ENCODE measurements around the gene SNN. TPM values are rescaled to one million over a fixed set of nuclear protein-coding genes. Genes with fewer than 3 reads are reported as not detected.

Gene SNN
- total RNA-seq, 4 donors from 2014 or later, result 22.5 to 94.5 (median 78.1) TPM

DNA sequence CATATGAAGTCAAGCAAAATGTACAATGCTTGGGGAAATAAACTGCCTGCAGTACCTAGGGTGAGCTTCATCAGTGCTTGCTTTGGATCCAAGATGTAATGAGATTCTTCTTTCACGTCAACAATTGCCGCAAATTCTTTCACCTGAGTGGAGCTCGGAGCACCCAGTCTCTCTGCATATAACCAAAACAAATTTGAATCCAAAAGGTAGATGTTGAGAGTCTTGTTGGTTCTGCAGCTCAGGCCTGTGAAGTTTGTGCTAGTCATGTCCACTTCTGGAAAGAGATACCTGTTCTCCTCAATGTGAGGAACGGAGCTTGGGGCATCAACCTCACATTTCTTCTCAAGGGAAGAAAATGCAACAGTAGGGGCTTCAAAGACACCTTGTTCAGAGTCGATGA lies 23.0 kb downstream of the SNN start:
- intact Hi-C loops (cut with DNase I; ENCODE audit: low total_unique reads) (no loop called here), in situ Hi-C loops (cut with MboI; ENCODE audit: low sequenced_read_pairs in 4 of 4) (no loop called here)
- DNase-seq (no peak), ATAC-seq (no peak)
- H3K36me3 ChIP-seq, result peaks cover 0 to 58% of the 10 kb centered on the region in 2 donors
- H3K27me3 ChIP-seq, result no peaks in the 10 kb centered on the region
- no peaks in the 10 kb centered on the region for H3K9me3 ChIP-seq
- peaks cover 40 to 42% of the 10 kb centered on the region in 2 donors for H3K4me1 ChIP-seq
- no peak overlapping the region for H3K4me3 ChIP-seq
- peak overlapping the region in 2 of 4 donors; percentile 96 to 98 for H3K27ac ChIP-seq
- TF ChIP-seq POLR2A (IDR thresholded peaks at IDR 0.05), result no peak
- TF ChIP-seq, protein P1, sequence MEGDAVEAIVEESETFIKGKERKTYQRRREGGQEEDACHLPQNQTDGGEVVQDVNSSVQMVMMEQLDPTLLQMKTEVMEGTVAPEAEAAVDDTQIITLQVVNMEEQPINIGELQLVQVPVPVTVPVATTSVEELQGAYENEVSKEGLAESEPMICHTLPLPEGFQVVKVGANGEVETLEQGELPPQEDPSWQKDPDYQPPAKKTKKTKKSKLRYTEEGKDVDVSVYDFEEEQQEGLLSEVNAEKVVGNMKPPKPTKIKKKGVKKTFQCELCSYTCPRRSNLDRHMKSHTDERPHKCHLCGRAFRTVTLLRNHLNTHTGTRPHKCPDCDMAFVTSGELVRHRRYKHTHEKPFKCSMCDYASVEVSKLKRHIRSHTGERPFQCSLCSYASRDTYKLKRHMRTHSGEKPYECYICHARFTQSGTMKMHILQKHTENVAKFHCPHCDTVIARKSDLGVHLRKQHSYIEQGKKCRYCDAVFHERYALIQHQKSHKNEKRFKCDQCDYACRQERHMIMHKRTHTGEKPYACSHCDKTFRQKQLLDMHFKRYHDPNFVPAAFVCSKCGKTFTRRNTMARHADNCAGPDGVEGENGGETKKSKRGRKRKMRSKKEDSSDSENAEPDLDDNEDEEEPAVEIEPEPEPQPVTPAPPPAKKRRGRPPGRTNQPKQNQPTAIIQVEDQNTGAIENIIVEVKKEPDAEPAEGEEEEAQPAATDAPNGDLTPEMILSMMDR (IDR thresholded peaks at IDR 0.05 in 4 of 5, conservative IDR thresholded peaks at IDR 0.05 in 1 of 5), result no peak

DNA sequence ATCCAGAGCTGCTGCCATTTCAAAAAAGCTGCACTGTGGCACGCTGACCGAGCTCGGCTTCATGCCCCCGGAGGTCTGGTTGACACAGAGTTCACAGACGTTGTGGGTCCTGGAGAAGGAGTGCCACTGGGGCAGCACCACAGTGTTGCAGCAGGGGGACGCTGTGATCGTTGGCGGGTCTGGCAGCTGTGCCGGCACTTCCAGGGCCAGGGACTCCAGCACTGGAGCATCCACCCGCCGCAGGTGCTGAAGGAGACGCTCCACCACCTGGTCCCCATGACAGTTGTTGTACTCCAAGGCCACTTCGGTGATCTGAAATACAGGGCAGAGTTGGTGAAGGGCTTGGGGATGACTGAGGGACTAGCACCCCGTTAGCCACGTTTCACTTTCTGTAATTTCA lies 23.5 kb downstream of the SNN start:
- Histone ChIP-seq H3K27ac (peak overlapping the region in 3 of 4 donors; percentile 20 to 98 (median 39)), H3K4me1 (peaks cover 35 to 37% of the 10 kb centered on the region in 2 donors), H3K4me3 (no peak overlapping the region), H3K27me3 (no peaks in the 10 kb centered on the region), H3K9me3 (no peaks in the 10 kb centered on the region), H3K36me3 (peaks cover 0 to 61% of the 10 kb centered on the region in 2 donors)
- in situ Hi-C loops (cut with MboI; ENCODE audit: low sequenced_read_pairs in 4 of 4), result no loop called here
- no peak for ATAC-seq
- TF ChIP-seq, protein P1 (IDR thresholded peaks at IDR 0.05 in 4 of 5, conservative IDR thresholded peaks at IDR 0.05 in 1 of 5), result no peak
- no peak for TF ChIP-seq POLR2A (IDR thresholded peaks at IDR 0.05)
- intact Hi-C loops (cut with DNase I; ENCODE audit: low total_unique reads), result no loop called here
- no peak for DNase-seq

DNA sequence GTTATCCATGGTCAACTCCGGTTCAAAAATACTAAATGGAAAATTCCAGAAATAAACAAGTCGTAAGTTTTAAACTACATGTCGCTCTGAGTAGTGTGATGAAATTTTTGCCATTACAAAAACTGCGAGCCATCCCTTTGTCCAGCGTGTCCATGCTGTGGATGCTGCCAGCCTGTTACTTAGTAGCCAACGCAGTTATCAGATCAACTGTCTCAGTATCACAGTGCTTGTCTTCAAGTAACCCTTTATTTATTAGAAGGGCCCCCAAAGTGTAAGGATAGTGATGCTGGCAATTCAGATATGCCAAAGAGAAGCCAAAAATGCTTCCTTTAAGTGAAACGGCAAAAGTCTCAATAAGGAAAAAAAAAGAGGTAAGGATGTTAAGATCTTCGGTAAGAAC lies 23.9 kb downstream of the SNN start:
- TF ChIP-seq, protein P1 (IDR thresholded peaks at IDR 0.05 in 4 of 5, conservative IDR thresholded peaks at IDR 0.05 in 1 of 5), result no peak
- no peak for TF ChIP-seq POLR2A (IDR thresholded peaks at IDR 0.05)
- H3K36me3 ChIP-seq, result peaks cover 0 to 61% of the 10 kb centered on the region in 2 donors
- H3K27me3 ChIP-seq, result no peaks in the 10 kb centered on the region
- peak overlapping the region in 3 of 4 donors; percentile 20 to 98 (median 39) for H3K27ac ChIP-seq
- peaks cover 32 to 33% of the 10 kb centered on the region in 2 donors for H3K4me1 ChIP-seq
- intact Hi-C loops (cut with DNase I; ENCODE audit: low total_unique reads), result no loop called here
- H3K9me3 ChIP-seq, result no peaks in the 10 kb centered on the region
- H3K4me3 ChIP-seq, result no peak overlapping the region
- DNase-seq, result no peak
- in situ Hi-C loops (cut with MboI; ENCODE audit: low sequenced_read_pairs in 4 of 4), result no loop called here
- no peak for ATAC-seq

DNA sequence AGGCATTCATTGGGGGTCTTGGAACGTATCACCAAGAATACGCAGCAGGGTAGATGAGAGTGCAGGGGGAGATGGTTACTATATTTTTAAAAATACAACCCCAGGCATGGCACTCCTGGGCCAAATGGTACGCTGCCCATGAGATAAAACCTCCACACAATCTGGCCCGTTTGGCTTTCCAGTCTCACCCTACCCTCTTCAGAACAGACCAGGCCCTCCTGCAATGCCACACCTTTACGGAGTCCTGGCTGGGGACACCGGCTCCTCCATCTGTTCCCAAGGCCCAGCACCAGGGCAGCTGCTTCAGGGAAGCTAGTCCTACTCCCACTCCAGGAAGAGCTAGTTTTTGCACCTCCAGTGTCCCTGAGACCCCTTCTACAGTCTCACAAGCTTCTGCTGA lies 24.4 kb downstream of the SNN start:
- Histone ChIP-seq H3K36me3 (peaks cover 0 to 61% of the 10 kb centered on the region in 2 donors), H3K9me3 (no peaks in the 10 kb centered on the region), H3K27me3 (no peaks in the 10 kb centered on the region), H3K4me1 (peaks cover 27 to 28% of the 10 kb centered on the region in 2 donors), H3K4me3 (no peak overlapping the region), H3K27ac (peak overlapping the region in 3 of 4 donors; percentile 34 to 98 (median 43))
- DNase-seq (no peak), ATAC-seq (no peak)
- in situ Hi-C loops (cut with MboI; ENCODE audit: low sequenced_read_pairs in 4 of 4) (no loop called here), intact Hi-C loops (cut with DNase I; ENCODE audit: low total_unique reads) (no loop called here)
- TF ChIP-seq, protein P1 (IDR thresholded peaks at IDR 0.05 in 4 of 5, conservative IDR thresholded peaks at IDR 0.05 in 1 of 5), result no peak
